T-helper 17 cell (primary cell): ENCODE data around the gene GPR39. TPM values are rescaled to one million over a fixed set of nuclear protein-coding genes. Genes with fewer than 3 reads are reported as not detected.

Experiments used
- ATAC-seq: fragments of 150-1000 bp; cut with Tn5 transposase; 2 replicates; pipeline ENCODE4 v1.10.0; 2021; ENCODE audit warnings: mild to moderate bottlenecking, moderate library complexity
- DNase-seq, 3 donors: peaks; one replicate each; pipeline versions ENCODE4 v3.0.0 to v3.0.0-alpha.2; 2020 to 2021
- H3K9me3 ChIP-seq: one replicate; pipeline ENCODE4 v1.7.0; 2013; ENCODE audit warnings: low read length, mild to moderate bottlenecking; ENCODE audit not compliant: control insufficient read depth, poor library complexity, severe bottlenecking
- H3K27ac Mint-ChIP-seq: one replicate; pipeline ENCODE4 v1.8.0; 2022; ENCODE audit warnings: mild to moderate bottlenecking, moderate library complexity, mixed read lengths
- H3K27me3 Mint-ChIP-seq: one replicate; pipeline ENCODE4 v1.8.0; 2022; ENCODE audit warnings: mixed read lengths
- H3K36me3 Mint-ChIP-seq: one replicate; pipeline ENCODE4 v1.8.0; 2022; ENCODE audit warnings: low read depth, mixed read lengths
- H3K4me1 Mint-ChIP-seq: one replicate; pipeline ENCODE4 v1.8.0; 2022; ENCODE audit warnings: mild to moderate bottlenecking, mixed read lengths
- H3K4me3 Mint-ChIP-seq: one replicate; pipeline ENCODE4 v1.8.0; 2022; ENCODE audit warnings: mild to moderate bottlenecking, moderate library complexity, mixed read lengths
- total RNA-seq, 4 donors: library from RNA in 2 of 4; stranded (reverse) in 2 of 4; gene quantifications; one replicate each; pipeline ENCODE4 v1.2.3 and lab custom pipeline; 2022 to 2026

Gene GPR39
- total RNA-seq, 2 donors from 2014 or later: 0.10 TPM; not detected in 1

GRCh38 chr2:132417430-132418035 is 928 bp downstream of the GPR39 start:
- H3K9me3 ChIP-seq: no peaks in the 10 kb centered on the region
- peaks cover 16% of the 10 kb centered on the region for H3K27me3 Mint-ChIP-seq
- no peak for DNase-seq
- H3K4me1 Mint-ChIP-seq: no peaks in the 10 kb centered on the region
- H3K4me3 Mint-ChIP-seq: no peak overlapping the region
- ATAC-seq: no peak
- H3K36me3 Mint-ChIP-seq: peaks cover 2% of the 10 kb centered on the region
- no peak overlapping the region for H3K27ac Mint-ChIP-seq

- Mint-ChIP-seq H3K4me1 (no peaks in the 10 kb centered on the region), H3K4me3 (no peak overlapping the region), H3K36me3 (peaks cover 2% of the 10 kb centered on the region), H3K27me3 (peaks cover 16% of the 10 kb centered on the region), H3K27ac (no peak overlapping the region)
- no peak for DNase-seq
- H3K9me3 ChIP-seq: no peaks in the 10 kb centered on the region
- ATAC-seq: no peak
These were observed 2.6 kb downstream of the GPR39 start for GRCh38 chr2:132419235-132419634.

- H3K27ac Mint-ChIP-seq: no peak overlapping the region
- H3K4me3 Mint-ChIP-seq: no peak overlapping the region
- H3K36me3 Mint-ChIP-seq: peaks cover 2% of the 10 kb centered on the region
- no peaks in the 10 kb centered on the region for H3K4me1 Mint-ChIP-seq
- peaks cover 16% of the 10 kb centered on the region for H3K27me3 Mint-ChIP-seq
- no peaks in the 10 kb centered on the region for H3K9me3 ChIP-seq
- DNase-seq (no peak), ATAC-seq (no peak)
These were observed 3.3 kb downstream of the GPR39 start for GRCh38 chr2:132419941-132420340.

- Mint-ChIP-seq H3K27ac (no peak overlapping the region), H3K27me3 (peaks cover 7% of the 10 kb centered on the region), H3K4me1 (no peaks in the 10 kb centered on the region), H3K4me3 (no peak overlapping the region), H3K36me3 (no peaks in the 10 kb centered on the region)
- ATAC-seq (no peak), DNase-seq (no peak)
- H3K9me3 ChIP-seq: no peaks in the 10 kb centered on the region
These were observed 4.5 kb downstream of the GPR39 start for GRCh38 chr2:132420816-132421805.

- no peaks in the 10 kb centered on the region for H3K9me3 ChIP-seq
- Mint-ChIP-seq H3K36me3 (no peaks in the 10 kb centered on the region), H3K27me3 (peaks cover 1% of the 10 kb centered on the region), H3K4me3 (no peak overlapping the region), H3K4me1 (no peaks in the 10 kb centered on the region), H3K27ac (no peak overlapping the region)
- DNase-seq: no peak
- no peak for ATAC-seq
These were observed 6.1 kb downstream of the GPR39 start for GRCh38 chr2:132422736-132423135.

GRCh38 chr2:132424526-132425121 is 8.0 kb downstream of the GPR39 start:
- Mint-ChIP-seq H3K27me3 (no peaks in the 10 kb centered on the region), H3K4me1 (no peaks in the 10 kb centered on the region), H3K36me3 (no peaks in the 10 kb centered on the region), H3K27ac (no peak overlapping the region), H3K4me3 (no peak overlapping the region)
- no peaks in the 10 kb centered on the region for H3K9me3 ChIP-seq
- DNase-seq: no peak
- ATAC-seq: no peak

- ATAC-seq (no peak), DNase-seq (no peak)
- H3K4me1 Mint-ChIP-seq: no peaks in the 10 kb centered on the region
- H3K36me3 Mint-ChIP-seq: no peaks in the 10 kb centered on the region
- no peak overlapping the region for H3K4me3 Mint-ChIP-seq
- H3K27me3 Mint-ChIP-seq: no peaks in the 10 kb centered on the region
- no peaks in the 10 kb centered on the region for H3K9me3 ChIP-seq
- H3K27ac Mint-ChIP-seq: no peak overlapping the region
These were observed 9.4 kb downstream of the GPR39 start for GRCh38 chr2:132426033-132426432.

- DNase-seq: no peak
- no peak for ATAC-seq
- Mint-ChIP-seq H3K27ac (no peak overlapping the region), H3K27me3 (no peaks in the 10 kb centered on the region), H3K4me3 (no peak overlapping the region), H3K36me3 (no peaks in the 10 kb centered on the region), H3K4me1 (no peaks in the 10 kb centered on the region)
- H3K9me3 ChIP-seq: no peaks in the 10 kb centered on the region
These were observed 10.1 kb downstream of the GPR39 start for GRCh38 chr2:132426656-132427055.

GRCh38 chr2:132429351-132429750 is 12.7 kb downstream of the GPR39 start:
- H3K27ac Mint-ChIP-seq: no peak overlapping the region
- H3K36me3 Mint-ChIP-seq: no peaks in the 10 kb centered on the region
- H3K27me3 Mint-ChIP-seq: no peaks in the 10 kb centered on the region
- no peaks in the 10 kb centered on the region for H3K9me3 ChIP-seq
- ATAC-seq (no peak), DNase-seq (no peak)
- no peak overlapping the region for H3K4me3 Mint-ChIP-seq
- H3K4me1 Mint-ChIP-seq: no peaks in the 10 kb centered on the region

GRCh38 chr2:132429941-132430573 is 13.5 kb downstream of the GPR39 start:
- no peak overlapping the region for H3K4me3 Mint-ChIP-seq
- no peak overlapping the region for H3K27ac Mint-ChIP-seq
- H3K4me1 Mint-ChIP-seq: no peaks in the 10 kb centered on the region

GRCh38 chr2:132430895-132431294 is 14.3 kb downstream of the GPR39 start:
- DNase-seq (no peak), ATAC-seq (no peak)
- no peak overlapping the region for H3K4me3 Mint-ChIP-seq
- no peaks in the 10 kb centered on the region for H3K36me3 Mint-ChIP-seq
- no peaks in the 10 kb centered on the region for H3K4me1 Mint-ChIP-seq
- no peak overlapping the region for H3K27ac Mint-ChIP-seq
- H3K9me3 ChIP-seq: no peaks in the 10 kb centered on the region
- H3K27me3 Mint-ChIP-seq: no peaks in the 10 kb centered on the region

More at GRCh38 chr2:132429941-132430573, 13.5 kb downstream of the GPR39 start:
- ATAC-seq: no peak
- H3K27me3 Mint-ChIP-seq: no peaks in the 10 kb centered on the region
- no peaks in the 10 kb centered on the region for H3K36me3 Mint-ChIP-seq
- no peaks in the 10 kb centered on the region for H3K9me3 ChIP-seq
- no peak for DNase-seq

GRCh38 chr2:132437852-132438669 is 21.5 kb downstream of the GPR39 start:
- ATAC-seq (no peak), DNase-seq (no peak)
- H3K9me3 ChIP-seq: no peaks in the 10 kb centered on the region
- Mint-ChIP-seq H3K27ac (no peak overlapping the region), H3K4me1 (no peaks in the 10 kb centered on the region), H3K27me3 (no peaks in the 10 kb centered on the region), H3K4me3 (no peak overlapping the region), H3K36me3 (no peaks in the 10 kb centered on the region)
